Testis (tissue), 2 donors: ENCODE results near the gene OR4K13.

ENCODE experiments used
- CTCF ChIP-seq, 3 experiments: fragments of 450-650 bp in 2 of 3; fragments of 200-600 bp in 1 of 3; sonication (generic) in 1 of 3; IDR thresholded peaks; one replicate each; pipeline ENCODE4 v1.5.1; 2016 to 2019; ENCODE audit warnings: antibody characterized with exemption in 3 of 3, mild to moderate bottlenecking in 2 of 3, moderate library complexity in 1 of 3
- POLR2A ChIP-seq: fragments of 450-650 bp; IDR thresholded peaks from one replicate; pipeline ENCODE4 v1.6.1; 2017; ENCODE audit warnings: antibody characterized with exemption, mild to moderate bottlenecking, moderate library complexity

GRCh38 chr14:19993438-19993837, 42.4 kb downstream of the OR4K13 start:
- TF ChIP-seq POLR2A (no peak), CTCF (IDR thresholded peaks at IDR 0.05) (no peak)
